ENCODE measurements around the gene CCDC85B.

Gene CCDC85B

GRCh38 chr11:65911682-65912568, 21.5 kb downstream of the CCDC85B start:
- H3K27ac ChIP-seq (ENCODE audit: low read length): no peak overlapping the region

GRCh38 chr11:65912845-65913244, 22.4 kb downstream of the CCDC85B start:
- peaks cover 13% of the 10 kb centered on the region for H3K79me2 ChIP-seq (ENCODE audit: insufficient read depth, low read length)
- DNase-seq: no peak
- peaks cover 13% of the 10 kb centered on the region; the same call in 1 of the 2 replicates for H3K36me3 ChIP-seq (ENCODE audit: insufficient read depth, low read length)
- no peaks in the 10 kb centered on the region for H3K9me3 ChIP-seq (ENCODE audit: insufficient read depth, low read length, severe bottlenecking)
- H3K27ac ChIP-seq (ENCODE audit: low read length): no peak overlapping the region
- peaks cover 3% of the 10 kb centered on the region for H3K27me3 ChIP-seq (ENCODE audit: insufficient read depth, low read length, poor library complexity)
- TF ChIP-seq EZH2 (IDR thresholded peaks at IDR 0.05; ENCODE audit: borderline replicate concordance, low read depth, low read length, severe bottlenecking): no peak
- TF ChIP-seq CTCF (IDR thresholded peaks at IDR 0.05; ENCODE audit: borderline replicate concordance, extremely low read depth, low read length, poor library complexity, severe bottlenecking): no peak
- H3K4me2 ChIP-seq (ENCODE audit: insufficient read depth, low read length): no peak overlapping the region
- peaks cover 19% of the 10 kb centered on the region for H3K4me1 ChIP-seq (ENCODE audit: insufficient read depth, low read length)
- no peak for ATAC-seq (ENCODE audit: insufficient read depth, low read depth)
- no peak overlapping the region for H3K9ac ChIP-seq (ENCODE audit: low read depth, low read length)
- no peak overlapping the region for H2AFZ ChIP-seq (ENCODE audit: low read depth, low read length)
- no peak overlapping the region for H3K4me3 ChIP-seq (ENCODE audit: low read depth in 1 of 2, low read length in 2 of 2)
- H4K20me1 ChIP-seq (ENCODE audit: insufficient read depth, low read length): peaks cover 9% of the 10 kb centered on the region

More at GRCh38 chr11:65911682-65912568, 21.5 kb downstream of the CCDC85B start:
- Histone ChIP-seq H3K4me2 (ENCODE audit: insufficient read depth, low read length) (no peak overlapping the region), H3K4me3 (ENCODE audit: low read depth in 1 of 2, low read length in 2 of 2) (no peak overlapping the region), H3K36me3 (ENCODE audit: insufficient read depth, low read length) (peaks cover 4% of the 10 kb centered on the region; the same call in 1 of the 2 replicates), H2AFZ (ENCODE audit: low read depth, low read length) (no peak overlapping the region), H3K27me3 (ENCODE audit: insufficient read depth, low read length, poor library complexity) (peaks cover 3% of the 10 kb centered on the region), H3K9me3 (ENCODE audit: insufficient read depth, low read length, severe bottlenecking) (no peaks in the 10 kb centered on the region), H3K79me2 (ENCODE audit: insufficient read depth, low read length) (peaks cover 4% of the 10 kb centered on the region), H4K20me1 (ENCODE audit: insufficient read depth, low read length) (peaks cover 2% of the 10 kb centered on the region; the same call in 1 of the 2 replicates), H3K9ac (ENCODE audit: low read depth, low read length) (no peak overlapping the region), H3K4me1 (ENCODE audit: insufficient read depth, low read length) (peaks cover 10% of the 10 kb centered on the region)
- ATAC-seq (ENCODE audit: insufficient read depth, low read depth) (no peak), DNase-seq (no peak)
- TF ChIP-seq EZH2 (IDR thresholded peaks at IDR 0.05; ENCODE audit: borderline replicate concordance, low read depth, low read length, severe bottlenecking) (no peak), CTCF (IDR thresholded peaks at IDR 0.05; ENCODE audit: borderline replicate concordance, extremely low read depth, low read length, poor library complexity, severe bottlenecking) (peak; percentile 46)

GRCh38 chr11:65915101-65915820, 24.8 kb downstream of the CCDC85B start:
- Histone ChIP-seq H3K79me2 (ENCODE audit: insufficient read depth, low read length) (peaks cover 29% of the 10 kb centered on the region), H3K9me3 (ENCODE audit: insufficient read depth, low read length, severe bottlenecking) (no peaks in the 10 kb centered on the region), H3K36me3 (ENCODE audit: insufficient read depth, low read length) (peaks cover 19% of the 10 kb centered on the region; the same call in 1 of the 2 replicates), H4K20me1 (ENCODE audit: insufficient read depth, low read length) (peaks cover 14% of the 10 kb centered on the region), H2AFZ (ENCODE audit: low read depth, low read length) (no peak overlapping the region), H3K27ac (ENCODE audit: low read length) (no peak overlapping the region), H3K9ac (ENCODE audit: low read depth, low read length) (no peak overlapping the region), H3K4me2 (ENCODE audit: insufficient read depth, low read length) (no peak overlapping the region), H3K4me1 (ENCODE audit: insufficient read depth, low read length) (peaks cover 23% of the 10 kb centered on the region), H3K4me3 (ENCODE audit: low read depth in 1 of 2, low read length in 2 of 2) (no peak overlapping the region), H3K27me3 (ENCODE audit: insufficient read depth, low read length, poor library complexity) (no peaks in the 10 kb centered on the region)
- no peak for ATAC-seq (ENCODE audit: insufficient read depth, low read depth)
- TF ChIP-seq CTCF (IDR thresholded peaks at IDR 0.05; ENCODE audit: borderline replicate concordance, extremely low read depth, low read length, poor library complexity, severe bottlenecking): no peak
- no peak for TF ChIP-seq EZH2 (IDR thresholded peaks at IDR 0.05; ENCODE audit: borderline replicate concordance, low read depth, low read length, severe bottlenecking)
- no peak for DNase-seq
